Chondrocyte (in vitro differentiated cells): Measurements from ENCODE around the gene TGFBR3. TPM values are rescaled to one million over a fixed set of nuclear protein-coding genes. Genes with fewer than 3 reads are reported as not detected.

Experiments used
- DNase-seq: peaks from one replicate; pipeline ENCODE4 v3.0.0; 2021; ENCODE audit warnings: mixed read lengths, low spot score
- H3K27ac Mint-ChIP-seq: one replicate; pipeline ENCODE4 v1.8.0; 2021; ENCODE audit warnings: mild to moderate bottlenecking, moderate library complexity, mixed read lengths; ENCODE audit not compliant: unreplicated experiment
- H3K27me3 Mint-ChIP-seq: 2 replicates; pipeline ENCODE4 v1.8.0; 2021; ENCODE audit warnings: low read depth, mixed read lengths
- H3K36me3 Mint-ChIP-seq: 2 replicates; pipeline ENCODE4 v1.8.0; 2021; ENCODE audit warnings: low read depth, mixed read lengths
- H3K4me1 Mint-ChIP-seq: 2 replicates; pipeline ENCODE4 v1.8.0; 2021; ENCODE audit warnings: low read depth, mild to moderate bottlenecking, mixed read lengths
- H3K4me3 Mint-ChIP-seq: one replicate; pipeline ENCODE4 v1.8.0; 2021; ENCODE audit warnings: mild to moderate bottlenecking, moderate library complexity, mixed read lengths; ENCODE audit not compliant: unreplicated experiment
- H3K9me3 Mint-ChIP-seq: 2 replicates; pipeline ENCODE4 v1.8.0; 2021; ENCODE audit warnings: low read depth, mixed read lengths
- total RNA-seq: library from RNA; stranded (reverse); gene quantifications from 3 replicates; pipeline ENCODE4 v1.2.1, GENCODE V29; 2021
- TF ChIP-seq, protein P1 (sequence below): fragments of 200-600 bp; sonication (generic); IDR thresholded peaks from 2 replicates; pipeline ENCODE4 v1.5.0; 2021; ENCODE audit warnings: antibody characterized with exemption, mild to moderate bottlenecking, moderate library complexity

TGFBR3 gene
- total RNA-seq, 1 donor from 2014 or later = 1.4 TPM

GRCh38 chr1:91731815-91732214, 154.1 kb downstream of the TGFBR3 start:
- Mint-ChIP-seq H3K27ac (peak overlapping the region; percentile 27), H3K4me3 (no peak overlapping the region), H3K36me3 (no peaks in the 10 kb centered on the region), H3K27me3 (no peaks in the 10 kb centered on the region), H3K4me1 (peaks cover 31% of the 10 kb centered on the region), H3K9me3 (no peaks in the 10 kb centered on the region)
- TF ChIP-seq, protein P1, sequence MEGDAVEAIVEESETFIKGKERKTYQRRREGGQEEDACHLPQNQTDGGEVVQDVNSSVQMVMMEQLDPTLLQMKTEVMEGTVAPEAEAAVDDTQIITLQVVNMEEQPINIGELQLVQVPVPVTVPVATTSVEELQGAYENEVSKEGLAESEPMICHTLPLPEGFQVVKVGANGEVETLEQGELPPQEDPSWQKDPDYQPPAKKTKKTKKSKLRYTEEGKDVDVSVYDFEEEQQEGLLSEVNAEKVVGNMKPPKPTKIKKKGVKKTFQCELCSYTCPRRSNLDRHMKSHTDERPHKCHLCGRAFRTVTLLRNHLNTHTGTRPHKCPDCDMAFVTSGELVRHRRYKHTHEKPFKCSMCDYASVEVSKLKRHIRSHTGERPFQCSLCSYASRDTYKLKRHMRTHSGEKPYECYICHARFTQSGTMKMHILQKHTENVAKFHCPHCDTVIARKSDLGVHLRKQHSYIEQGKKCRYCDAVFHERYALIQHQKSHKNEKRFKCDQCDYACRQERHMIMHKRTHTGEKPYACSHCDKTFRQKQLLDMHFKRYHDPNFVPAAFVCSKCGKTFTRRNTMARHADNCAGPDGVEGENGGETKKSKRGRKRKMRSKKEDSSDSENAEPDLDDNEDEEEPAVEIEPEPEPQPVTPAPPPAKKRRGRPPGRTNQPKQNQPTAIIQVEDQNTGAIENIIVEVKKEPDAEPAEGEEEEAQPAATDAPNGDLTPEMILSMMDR = no peak
- no peak for DNase-seq

DNA sequence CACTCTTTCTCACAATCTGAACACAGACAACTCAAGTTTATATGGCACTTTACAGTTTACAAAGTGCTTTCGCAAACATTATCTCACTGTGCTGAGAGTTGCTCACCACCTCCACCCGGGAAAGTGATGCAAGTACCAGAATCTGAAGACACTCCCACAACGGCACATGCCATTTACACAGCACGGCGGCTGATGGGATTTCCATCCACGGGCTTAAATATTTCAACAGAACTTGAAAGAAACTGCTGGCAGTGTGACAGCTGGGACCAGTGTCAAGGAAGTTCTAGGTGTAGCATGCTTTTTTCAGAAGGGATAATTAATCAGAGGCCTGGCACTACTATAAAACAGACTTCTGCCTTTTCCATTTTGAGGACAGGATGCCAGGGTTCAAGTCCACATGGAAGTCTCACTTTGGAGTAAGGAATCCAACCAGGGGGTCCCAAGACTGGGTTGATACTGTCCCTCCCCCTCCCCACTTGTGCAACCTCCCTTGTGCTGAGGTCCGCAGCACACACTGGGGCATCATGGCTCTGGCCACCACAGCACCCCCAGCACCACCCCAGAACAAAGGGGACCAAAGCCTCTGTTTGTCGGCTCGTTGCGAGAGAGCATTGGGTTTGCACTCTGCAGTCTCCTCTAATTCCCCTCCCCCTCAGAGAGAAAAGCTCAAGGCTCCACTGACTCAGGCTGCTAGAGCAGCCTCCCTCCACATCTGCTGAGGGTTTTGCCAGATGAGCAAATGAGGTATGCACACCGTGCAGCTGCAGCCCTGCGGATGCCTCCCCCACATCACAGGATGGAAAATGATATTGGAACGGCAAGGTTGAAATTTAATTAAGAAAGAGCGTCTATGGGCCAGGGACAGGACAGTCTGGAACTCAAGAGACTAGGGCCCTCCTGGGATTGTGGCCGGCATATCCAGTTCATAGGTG, 154.9 kb downstream of the TGFBR3 start:
- TF ChIP-seq, protein P1 = no peak
- Mint-ChIP-seq H3K9me3 (no peaks in the 10 kb centered on the region), H3K36me3 (no peaks in the 10 kb centered on the region), H3K27me3 (no peaks in the 10 kb centered on the region), H3K4me1 (peaks cover 31% of the 10 kb centered on the region), H3K27ac (no peak overlapping the region), H3K4me3 (no peak overlapping the region)
- no peak for DNase-seq

DNA sequence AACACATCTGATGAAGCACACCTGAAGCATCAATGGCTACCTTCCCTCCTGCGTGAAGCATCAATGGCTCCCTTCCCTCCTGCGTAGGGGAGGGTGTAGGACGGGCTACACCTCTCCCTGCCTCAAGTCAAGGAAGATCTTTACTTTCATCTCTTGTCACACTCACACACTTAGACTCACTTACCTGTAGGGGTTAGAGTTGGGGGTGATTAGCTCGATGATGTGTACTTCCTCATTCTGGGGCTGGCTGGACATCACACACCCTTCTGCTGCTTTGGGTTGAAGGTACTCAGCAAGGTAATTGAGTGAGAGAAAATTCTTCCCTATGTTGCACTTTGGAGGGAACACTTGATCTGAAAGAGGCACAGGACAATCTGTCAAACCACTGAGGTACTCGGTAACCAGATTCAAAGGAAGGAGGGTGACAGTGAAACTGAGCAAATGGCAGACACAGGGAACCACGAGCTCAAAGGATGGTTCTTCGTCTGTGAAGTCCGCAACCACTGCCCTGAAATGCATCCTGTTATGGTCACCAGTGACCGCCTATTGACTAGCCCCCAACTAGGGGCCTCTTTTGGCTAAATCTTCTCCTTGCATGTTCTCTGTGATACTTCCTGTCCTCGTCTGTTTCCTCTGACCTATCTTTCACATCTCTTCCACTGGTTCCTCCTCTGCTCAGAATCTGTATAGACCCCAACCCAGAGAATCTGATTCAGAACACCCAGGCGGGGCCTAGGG, 156.2 kb downstream of the TGFBR3 start:
- H3K27me3 Mint-ChIP-seq = no peaks in the 10 kb centered on the region
- no peaks in the 10 kb centered on the region for H3K9me3 Mint-ChIP-seq
- H3K4me3 Mint-ChIP-seq = no peak overlapping the region
- peaks cover 36% of the 10 kb centered on the region for H3K4me1 Mint-ChIP-seq
- no peak overlapping the region for H3K27ac Mint-ChIP-seq
- DNase-seq = no peak
- TF ChIP-seq, protein P1 = no peak
- no peaks in the 10 kb centered on the region for H3K36me3 Mint-ChIP-seq

DNA sequence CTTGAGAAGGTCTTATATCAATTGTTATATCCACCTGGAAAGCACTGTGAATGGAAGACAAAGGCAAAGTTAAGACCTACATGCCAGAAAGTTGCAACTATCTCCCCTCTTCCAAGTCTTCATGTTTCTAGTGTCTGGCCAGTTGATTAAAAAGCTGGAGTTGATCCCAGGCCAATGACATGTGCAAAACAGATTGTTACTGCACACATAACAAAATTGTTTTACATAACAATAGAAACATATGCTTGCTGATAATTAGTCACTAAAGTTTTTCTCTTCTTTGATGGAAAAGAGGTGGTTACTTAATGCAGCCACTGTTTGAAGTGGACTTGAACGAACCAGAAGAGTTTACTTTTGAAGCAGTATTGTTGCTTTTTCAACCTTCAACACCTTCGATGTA, 158.2 kb downstream of the TGFBR3 start:
- Mint-ChIP-seq H3K4me3 (no peak overlapping the region), H3K4me1 (peaks cover 29% of the 10 kb centered on the region), H3K9me3 (no peaks in the 10 kb centered on the region), H3K27me3 (no peaks in the 10 kb centered on the region), H3K36me3 (no peaks in the 10 kb centered on the region), H3K27ac (no peak overlapping the region)
- no peak for DNase-seq
- TF ChIP-seq, protein P1 = no peak

- Mint-ChIP-seq H3K9me3 (no peaks in the 10 kb centered on the region), H3K27me3 (no peaks in the 10 kb centered on the region), H3K4me1 (peaks cover 13% of the 10 kb centered on the region), H3K4me3 (no peak overlapping the region), H3K36me3 (peaks cover 3% of the 10 kb centered on the region), H3K27ac (peak overlapping the region; percentile 71)
- no peak for DNase-seq
- TF ChIP-seq, protein P1 = no peak
These were observed 159.8 kb downstream of the TGFBR3 start for GRCh38 chr1:91725989-91726721.
